Mesothelial cell of epicardium (in vitro differentiated cells): Measurements from ENCODE around the gene CDCA7. TPM values are rescaled to one million over a fixed set of nuclear protein-coding genes. Genes with fewer than 3 reads are reported as not detected.

Source experiments
- DNase-seq, 2 experiments: peaks; one replicate each; pipeline ENCODE4 v3.0.0; 2021; ENCODE audit warnings: low spot score in 2 of 2; ENCODE audit not compliant: unreplicated experiment in 2 of 2
- H3K27ac Mint-ChIP-seq: 2 replicates; pipeline ENCODE4 v1.8.0; 2021; ENCODE audit warnings: mixed read lengths
- H3K27me3 Mint-ChIP-seq: 2 replicates; pipeline ENCODE4 v1.8.0; 2021; ENCODE audit warnings: low read depth, mixed read lengths
- H3K36me3 Mint-ChIP-seq: 2 replicates; pipeline ENCODE4 v1.8.0; 2021; ENCODE audit warnings: mixed read lengths
- H3K4me1 Mint-ChIP-seq: 2 replicates; pipeline ENCODE4 v1.8.0; 2021; ENCODE audit warnings: mixed read lengths
- H3K4me3 Mint-ChIP-seq: 2 replicates; pipeline ENCODE4 v1.8.0; 2021; ENCODE audit warnings: mild to moderate bottlenecking, moderate library complexity, mixed read lengths
- H3K9me3 Mint-ChIP-seq: 2 replicates; pipeline ENCODE4 v1.8.0; 2021; ENCODE audit warnings: mixed read lengths
- total RNA-seq: library from RNA; stranded (reverse); gene quantifications from 3 replicates; pipeline ENCODE4 v1.2.1, GENCODE V29; 2021
- TF ChIP-seq, protein P1 (sequence below): fragments of 200-600 bp; sonication (generic); IDR thresholded peaks from one replicate; pipeline ENCODE4 v1.5.0; 2021; ENCODE audit warnings: antibody characterized with exemption; ENCODE audit not compliant: unreplicated experiment

Gene CDCA7
- total RNA-seq, 1 donor from 2014 or later: 20.2 TPM

DNA sequence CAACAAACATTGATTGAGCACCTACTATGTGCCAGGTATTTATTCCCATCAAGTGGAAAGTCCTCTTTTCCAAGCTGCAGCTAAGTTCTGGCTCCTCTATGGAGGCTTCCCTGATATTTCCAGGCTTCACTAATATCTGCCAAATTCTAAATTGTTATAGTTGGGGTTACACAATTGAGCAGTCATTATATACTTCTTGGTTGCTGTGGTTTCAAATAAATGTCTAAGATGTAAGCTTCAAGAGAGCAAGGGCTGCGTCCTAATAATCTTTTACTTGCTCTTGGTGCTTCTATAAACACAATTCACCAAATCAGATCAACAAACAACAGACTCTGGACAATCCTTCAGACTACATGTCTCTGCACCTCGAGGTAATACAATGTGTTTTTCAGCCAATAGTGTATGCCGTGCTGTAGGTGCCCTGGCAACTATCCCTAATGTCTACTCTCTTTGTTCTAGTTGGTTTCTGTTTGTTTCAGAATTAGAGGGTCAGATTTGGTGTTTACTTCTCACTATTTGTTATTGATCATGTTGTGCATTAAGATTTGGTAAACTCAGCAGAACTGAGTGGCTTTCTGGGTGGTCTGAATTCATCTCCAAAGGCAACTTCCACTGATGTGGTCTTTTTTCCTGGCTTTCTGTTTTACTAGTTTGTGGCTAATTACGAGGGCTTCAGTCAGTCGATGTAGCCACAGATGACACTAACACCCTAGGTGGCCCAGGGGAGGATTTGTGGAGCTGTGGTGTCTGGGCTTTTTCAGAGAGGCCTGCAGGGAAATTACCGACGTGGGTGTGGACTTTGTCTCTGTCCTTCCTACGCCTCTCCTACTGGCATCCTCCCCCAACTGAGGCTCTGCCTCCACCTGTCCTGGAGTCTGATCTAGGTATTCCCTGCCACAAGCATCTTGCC, 50.4 kb downstream of the CDCA7 start:
- no peak overlapping the region for H3K4me3 Mint-ChIP-seq
- TF ChIP-seq, protein P1, sequence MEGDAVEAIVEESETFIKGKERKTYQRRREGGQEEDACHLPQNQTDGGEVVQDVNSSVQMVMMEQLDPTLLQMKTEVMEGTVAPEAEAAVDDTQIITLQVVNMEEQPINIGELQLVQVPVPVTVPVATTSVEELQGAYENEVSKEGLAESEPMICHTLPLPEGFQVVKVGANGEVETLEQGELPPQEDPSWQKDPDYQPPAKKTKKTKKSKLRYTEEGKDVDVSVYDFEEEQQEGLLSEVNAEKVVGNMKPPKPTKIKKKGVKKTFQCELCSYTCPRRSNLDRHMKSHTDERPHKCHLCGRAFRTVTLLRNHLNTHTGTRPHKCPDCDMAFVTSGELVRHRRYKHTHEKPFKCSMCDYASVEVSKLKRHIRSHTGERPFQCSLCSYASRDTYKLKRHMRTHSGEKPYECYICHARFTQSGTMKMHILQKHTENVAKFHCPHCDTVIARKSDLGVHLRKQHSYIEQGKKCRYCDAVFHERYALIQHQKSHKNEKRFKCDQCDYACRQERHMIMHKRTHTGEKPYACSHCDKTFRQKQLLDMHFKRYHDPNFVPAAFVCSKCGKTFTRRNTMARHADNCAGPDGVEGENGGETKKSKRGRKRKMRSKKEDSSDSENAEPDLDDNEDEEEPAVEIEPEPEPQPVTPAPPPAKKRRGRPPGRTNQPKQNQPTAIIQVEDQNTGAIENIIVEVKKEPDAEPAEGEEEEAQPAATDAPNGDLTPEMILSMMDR: no peak
- no peak for DNase-seq
- H3K4me1 Mint-ChIP-seq: peaks cover 17% of the 10 kb centered on the region
- no peaks in the 10 kb centered on the region for H3K36me3 Mint-ChIP-seq
- peaks cover 60% of the 10 kb centered on the region for H3K27me3 Mint-ChIP-seq
- no peak overlapping the region for H3K27ac Mint-ChIP-seq
- H3K9me3 Mint-ChIP-seq: no peaks in the 10 kb centered on the region

- Mint-ChIP-seq H3K4me1 (peaks cover 4% of the 10 kb centered on the region), H3K27ac (no peak overlapping the region), H3K4me3 (no peak overlapping the region), H3K27me3 (peaks cover 42% of the 10 kb centered on the region), H3K36me3 (no peaks in the 10 kb centered on the region), H3K9me3 (no peaks in the 10 kb centered on the region)
- DNase-seq: no peak
- TF ChIP-seq, protein P1: no peak
These were observed 52.5 kb downstream of the CDCA7 start for GRCh38 chr2:173407176-173407575.

- no peak for DNase-seq
- Mint-ChIP-seq H3K36me3 (no peaks in the 10 kb centered on the region), H3K4me1 (no peaks in the 10 kb centered on the region), H3K9me3 (no peaks in the 10 kb centered on the region), H3K27ac (no peak overlapping the region), H3K27me3 (peaks cover 37% of the 10 kb centered on the region), H3K4me3 (no peak overlapping the region)
- TF ChIP-seq, protein P1: no peak
These were observed 53.0 kb downstream of the CDCA7 start for GRCh38 chr2:173407646-173408045.

- H3K4me3 Mint-ChIP-seq: no peak overlapping the region
- TF ChIP-seq, protein P1: no peak
- no peaks in the 10 kb centered on the region for H3K36me3 Mint-ChIP-seq
- no peak for DNase-seq
- H3K4me1 Mint-ChIP-seq: peaks cover 7% of the 10 kb centered on the region
- no peaks in the 10 kb centered on the region for H3K9me3 Mint-ChIP-seq
- H3K27ac Mint-ChIP-seq: no peak overlapping the region
- peaks cover 9% of the 10 kb centered on the region for H3K27me3 Mint-ChIP-seq
These were observed 55.9 kb downstream of the CDCA7 start for GRCh38 chr2:173410579-173410978.

DNA sequence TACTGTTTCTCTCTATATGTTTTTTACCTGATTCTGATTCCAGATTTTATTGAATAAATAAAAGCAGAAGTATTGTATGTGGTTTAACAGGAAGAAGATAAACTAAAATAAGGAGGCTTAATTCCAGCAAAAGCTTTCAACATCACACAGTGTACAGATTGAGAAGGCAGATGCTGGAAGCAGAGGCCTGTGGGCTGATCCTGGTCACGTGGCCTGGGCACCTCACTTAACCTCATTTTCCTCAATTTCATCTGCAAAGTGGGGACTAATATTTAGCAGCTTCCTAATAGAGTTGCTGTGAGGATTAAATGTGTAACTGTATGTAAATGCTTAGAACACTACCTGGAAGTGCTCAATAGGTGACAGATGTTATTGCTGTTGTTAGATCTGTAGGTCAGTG, 58.0 kb downstream of the CDCA7 start:
- H3K9me3 Mint-ChIP-seq: no peaks in the 10 kb centered on the region
- no peak for DNase-seq
- TF ChIP-seq, protein P1: no peak
- H3K36me3 Mint-ChIP-seq: no peaks in the 10 kb centered on the region
- no peak overlapping the region for H3K27ac Mint-ChIP-seq
- peaks cover 11% of the 10 kb centered on the region for H3K4me1 Mint-ChIP-seq
- no peaks in the 10 kb centered on the region for H3K27me3 Mint-ChIP-seq
- no peak overlapping the region for H3K4me3 Mint-ChIP-seq
